ENCODE measurements around the gene BTG4. TPM values are rescaled to one million over a fixed set of nuclear protein-coding genes. Genes with fewer than 3 reads are reported as not detected.

The BTG4 gene
- total RNA-seq, 3 donors from 2014 or later, result not detected

DNA sequence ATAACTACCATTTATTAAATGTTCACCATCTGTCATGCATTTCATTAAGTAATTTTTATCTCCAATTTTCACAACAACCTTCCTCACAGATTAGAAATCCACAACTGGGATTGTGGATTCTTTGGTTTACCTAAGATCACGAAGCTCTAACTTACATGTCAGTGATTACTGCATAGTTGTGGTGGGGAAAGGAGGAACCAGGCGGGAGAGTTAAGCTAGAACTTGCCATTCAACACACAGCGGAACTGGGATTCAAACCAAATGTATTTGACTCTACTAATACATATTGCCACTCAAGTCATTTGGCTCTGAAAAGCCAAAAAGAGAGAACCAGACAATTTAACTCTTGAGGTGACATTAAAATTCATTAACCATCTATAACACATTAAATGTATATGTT is 17.9 kb upstream of the BTG4 start:
- H3K27me3 ChIP-seq, result no peaks in the 10 kb centered on the region
- intact Hi-C loops (cut with DNase I; ENCODE audit: low total_unique reads), result no loop called here
- TF ChIP-seq POLR2AphosphoS5 (IDR thresholded peaks at IDR 0.05) (no peak), POLR2A (IDR thresholded peaks at IDR 0.05) (no peak)
- TF ChIP-seq, protein P1, sequence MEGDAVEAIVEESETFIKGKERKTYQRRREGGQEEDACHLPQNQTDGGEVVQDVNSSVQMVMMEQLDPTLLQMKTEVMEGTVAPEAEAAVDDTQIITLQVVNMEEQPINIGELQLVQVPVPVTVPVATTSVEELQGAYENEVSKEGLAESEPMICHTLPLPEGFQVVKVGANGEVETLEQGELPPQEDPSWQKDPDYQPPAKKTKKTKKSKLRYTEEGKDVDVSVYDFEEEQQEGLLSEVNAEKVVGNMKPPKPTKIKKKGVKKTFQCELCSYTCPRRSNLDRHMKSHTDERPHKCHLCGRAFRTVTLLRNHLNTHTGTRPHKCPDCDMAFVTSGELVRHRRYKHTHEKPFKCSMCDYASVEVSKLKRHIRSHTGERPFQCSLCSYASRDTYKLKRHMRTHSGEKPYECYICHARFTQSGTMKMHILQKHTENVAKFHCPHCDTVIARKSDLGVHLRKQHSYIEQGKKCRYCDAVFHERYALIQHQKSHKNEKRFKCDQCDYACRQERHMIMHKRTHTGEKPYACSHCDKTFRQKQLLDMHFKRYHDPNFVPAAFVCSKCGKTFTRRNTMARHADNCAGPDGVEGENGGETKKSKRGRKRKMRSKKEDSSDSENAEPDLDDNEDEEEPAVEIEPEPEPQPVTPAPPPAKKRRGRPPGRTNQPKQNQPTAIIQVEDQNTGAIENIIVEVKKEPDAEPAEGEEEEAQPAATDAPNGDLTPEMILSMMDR (IDR thresholded peaks at IDR 0.05), result no peak
- no peak overlapping the region for H3K4me3 ChIP-seq
- no peaks in the 10 kb centered on the region for H3K4me1 ChIP-seq
- no peak overlapping the region for H3K27ac ChIP-seq
- no peaks in the 10 kb centered on the region for H3K9me3 ChIP-seq
- no peak for DNase-seq (ENCODE audit: low spot score in 2 of 2)
- H3K36me3 ChIP-seq, result no peaks in the 10 kb centered on the region

DNA sequence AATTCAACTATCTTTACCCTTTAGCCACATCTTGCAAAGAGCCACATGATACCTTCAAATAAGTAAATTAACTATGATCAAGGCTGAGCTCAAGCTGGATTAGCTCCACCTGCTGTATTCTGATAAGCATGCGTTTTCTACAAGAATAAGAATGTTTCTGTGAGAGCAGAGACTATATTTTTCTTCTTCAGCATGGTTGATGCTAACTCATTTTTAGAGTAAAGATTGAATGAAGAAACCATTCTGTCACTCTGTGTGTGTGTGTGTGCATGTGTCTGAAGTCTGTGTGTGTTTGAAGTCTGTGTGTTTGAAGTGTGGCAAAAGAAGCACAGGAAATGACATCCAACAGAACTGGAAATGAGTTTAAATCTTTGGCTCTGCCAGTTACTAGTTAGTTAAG is 16.4 kb upstream of the BTG4 start:
- no peak for DNase-seq (ENCODE audit: low spot score in 2 of 2)
- Histone ChIP-seq H3K36me3 (no peaks in the 10 kb centered on the region), H3K9me3 (no peaks in the 10 kb centered on the region), H3K27me3 (no peaks in the 10 kb centered on the region), H3K4me3 (no peak overlapping the region), H3K4me1 (no peaks in the 10 kb centered on the region), H3K27ac (no peak overlapping the region)
- intact Hi-C loops (cut with DNase I; ENCODE audit: low total_unique reads), result no loop called here
- TF ChIP-seq, protein P1 (IDR thresholded peaks at IDR 0.05), result no peak
- TF ChIP-seq POLR2AphosphoS5 (IDR thresholded peaks at IDR 0.05) (no peak), POLR2A (IDR thresholded peaks at IDR 0.05) (no peak)

DNA sequence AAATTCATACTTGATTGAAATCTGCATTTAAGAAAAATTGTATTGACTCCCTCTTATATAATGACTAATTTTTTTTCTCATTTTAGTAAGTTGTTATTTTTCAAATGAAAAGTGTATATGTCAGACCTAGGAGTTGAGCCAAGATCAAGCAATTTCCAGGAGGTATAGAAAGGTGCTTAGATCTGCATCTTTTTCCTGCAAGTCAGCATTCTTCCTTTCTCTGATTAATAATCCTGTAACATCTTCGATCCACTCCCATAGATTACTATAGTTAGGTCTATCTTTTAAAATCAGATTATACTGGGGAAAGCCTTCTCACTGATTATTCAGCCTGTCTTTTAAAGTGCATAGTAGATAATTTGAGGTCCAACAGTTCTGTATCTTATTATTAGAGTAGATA is 15.1 kb upstream of the BTG4 start:
- Histone ChIP-seq H3K9me3 (no peaks in the 10 kb centered on the region), H3K4me3 (no peak overlapping the region), H3K4me1 (no peaks in the 10 kb centered on the region), H3K27me3 (no peaks in the 10 kb centered on the region), H3K27ac (no peak overlapping the region), H3K36me3 (no peaks in the 10 kb centered on the region)
- TF ChIP-seq POLR2A (IDR thresholded peaks at IDR 0.05) (no peak), POLR2AphosphoS5 (IDR thresholded peaks at IDR 0.05) (no peak)
- TF ChIP-seq, protein P1 (IDR thresholded peaks at IDR 0.05), result no peak
- intact Hi-C loops (cut with DNase I; ENCODE audit: low total_unique reads), result no loop called here
- no peak for DNase-seq (ENCODE audit: low spot score in 2 of 2)

DNA sequence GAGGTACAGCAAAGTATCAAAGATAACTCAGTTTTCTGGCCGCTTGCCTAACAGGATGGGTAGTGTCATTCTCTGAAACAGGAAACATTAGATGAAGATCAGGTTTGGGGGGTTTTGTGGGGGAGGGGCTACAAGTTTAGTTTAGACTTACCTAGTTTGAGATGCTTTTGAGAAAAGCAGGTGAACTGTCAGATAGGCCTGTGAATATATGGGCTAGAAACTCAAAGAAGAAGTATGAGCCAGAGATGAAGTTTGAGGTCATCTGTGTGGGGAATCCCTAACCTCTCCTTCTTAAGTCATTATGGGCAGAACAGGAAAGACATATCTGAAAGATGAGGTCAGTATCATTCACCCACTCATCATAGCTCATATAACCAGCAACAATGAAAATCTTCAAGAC is 14.3 kb upstream of the BTG4 start:
- H3K36me3 ChIP-seq, result no peaks in the 10 kb centered on the region
- intact Hi-C loops (cut with DNase I; ENCODE audit: low total_unique reads), result no loop called here
- no peak for TF ChIP-seq POLR2A (IDR thresholded peaks at IDR 0.05)
- TF ChIP-seq, protein P1 (IDR thresholded peaks at IDR 0.05), result no peak
- no peak for TF ChIP-seq POLR2AphosphoS5 (IDR thresholded peaks at IDR 0.05)
- no peak overlapping the region for H3K27ac ChIP-seq
- H3K27me3 ChIP-seq, result no peaks in the 10 kb centered on the region
- H3K4me3 ChIP-seq, result no peak overlapping the region
- DNase-seq (ENCODE audit: low spot score in 2 of 2), result no peak
- no peaks in the 10 kb centered on the region for H3K9me3 ChIP-seq
- no peaks in the 10 kb centered on the region for H3K4me1 ChIP-seq

DNA sequence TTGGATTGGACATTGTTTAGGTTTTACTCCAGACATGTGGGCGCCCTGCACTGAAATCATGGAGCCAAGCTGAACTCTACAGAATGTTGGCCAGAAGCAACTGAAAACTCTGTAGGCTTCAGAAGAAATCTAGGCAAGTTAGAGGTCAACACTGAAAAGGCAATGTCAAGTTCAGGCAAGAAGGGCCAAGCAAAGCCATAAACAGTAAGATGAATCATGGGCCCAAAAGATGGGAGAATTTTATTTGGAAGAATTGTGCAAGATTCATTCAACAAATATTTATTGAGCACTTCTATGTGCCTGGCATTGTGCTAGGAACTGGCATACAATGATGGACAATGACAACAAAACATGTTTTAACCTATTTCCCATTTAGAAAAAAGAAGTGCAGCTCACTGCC is 13.3 kb upstream of the BTG4 start:
- Histone ChIP-seq H3K4me1 (no peaks in the 10 kb centered on the region), H3K9me3 (no peaks in the 10 kb centered on the region), H3K36me3 (no peaks in the 10 kb centered on the region), H3K27me3 (no peaks in the 10 kb centered on the region), H3K27ac (no peak overlapping the region), H3K4me3 (no peak overlapping the region)
- TF ChIP-seq, protein P1 (IDR thresholded peaks at IDR 0.05), result no peak
- no peak for TF ChIP-seq POLR2A (IDR thresholded peaks at IDR 0.05)
- no peak for TF ChIP-seq POLR2AphosphoS5 (IDR thresholded peaks at IDR 0.05)
- no peak for DNase-seq (ENCODE audit: low spot score in 2 of 2)
- intact Hi-C loops (cut with DNase I; ENCODE audit: low total_unique reads), result no loop called here
